ENCODE results near the gene CHAMP1.

DNA sequence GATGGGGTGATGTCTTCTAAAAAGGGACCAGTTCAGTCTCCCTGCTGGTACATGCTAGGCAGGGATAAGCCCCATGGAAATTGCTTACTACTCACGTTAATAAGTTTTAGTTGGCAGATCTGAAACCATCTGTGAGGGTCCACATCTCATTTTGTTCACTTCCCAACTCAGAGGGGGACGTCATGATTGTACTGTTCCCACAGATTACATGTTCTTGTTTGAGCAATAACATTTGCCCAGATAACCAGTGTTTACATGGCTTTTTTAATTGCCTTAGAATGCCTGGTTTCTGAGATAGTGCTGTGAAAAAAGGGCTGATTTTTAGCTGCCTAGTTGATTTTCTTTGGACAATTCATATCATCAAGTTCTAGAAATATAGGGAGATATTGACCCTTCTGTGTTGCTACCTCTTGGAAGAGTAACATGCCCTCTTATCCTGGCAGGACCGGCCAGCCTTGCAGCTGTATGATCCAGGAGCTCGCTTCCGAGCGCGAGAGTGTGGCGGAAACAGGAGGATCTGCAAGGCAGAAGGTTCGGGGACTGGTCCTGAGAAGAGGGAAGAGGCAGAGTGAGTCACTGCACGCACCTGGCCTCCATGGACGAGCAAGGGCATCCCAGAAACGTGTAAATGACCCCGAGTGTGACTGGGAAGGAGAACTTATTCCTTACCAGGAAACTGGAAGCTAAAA, 9.8 kb upstream of the CHAMP1 start:
- TF ChIP-seq, protein P1, sequence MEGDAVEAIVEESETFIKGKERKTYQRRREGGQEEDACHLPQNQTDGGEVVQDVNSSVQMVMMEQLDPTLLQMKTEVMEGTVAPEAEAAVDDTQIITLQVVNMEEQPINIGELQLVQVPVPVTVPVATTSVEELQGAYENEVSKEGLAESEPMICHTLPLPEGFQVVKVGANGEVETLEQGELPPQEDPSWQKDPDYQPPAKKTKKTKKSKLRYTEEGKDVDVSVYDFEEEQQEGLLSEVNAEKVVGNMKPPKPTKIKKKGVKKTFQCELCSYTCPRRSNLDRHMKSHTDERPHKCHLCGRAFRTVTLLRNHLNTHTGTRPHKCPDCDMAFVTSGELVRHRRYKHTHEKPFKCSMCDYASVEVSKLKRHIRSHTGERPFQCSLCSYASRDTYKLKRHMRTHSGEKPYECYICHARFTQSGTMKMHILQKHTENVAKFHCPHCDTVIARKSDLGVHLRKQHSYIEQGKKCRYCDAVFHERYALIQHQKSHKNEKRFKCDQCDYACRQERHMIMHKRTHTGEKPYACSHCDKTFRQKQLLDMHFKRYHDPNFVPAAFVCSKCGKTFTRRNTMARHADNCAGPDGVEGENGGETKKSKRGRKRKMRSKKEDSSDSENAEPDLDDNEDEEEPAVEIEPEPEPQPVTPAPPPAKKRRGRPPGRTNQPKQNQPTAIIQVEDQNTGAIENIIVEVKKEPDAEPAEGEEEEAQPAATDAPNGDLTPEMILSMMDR (IDR thresholded peaks at IDR 0.05), result no peak
- no peak for TF ChIP-seq POLR2A (IDR thresholded peaks at IDR 0.05; ENCODE audit: low read depth)

Data from esophagus muscularis mucosa (tissue), 3 donors.